GM12801 (cell line): ENCODE measurements around the gene ARHGEF3.

ENCODE experiments used
- CTCF ChIP-seq: IDR thresholded peaks from one replicate; pipeline ENCODE4 v1.5.1; 2011; ENCODE audit warnings: control low read depth; ENCODE audit not compliant: insufficient read length; ENCODE audit errors: extremely low read depth

The ARHGEF3 gene

DNA sequence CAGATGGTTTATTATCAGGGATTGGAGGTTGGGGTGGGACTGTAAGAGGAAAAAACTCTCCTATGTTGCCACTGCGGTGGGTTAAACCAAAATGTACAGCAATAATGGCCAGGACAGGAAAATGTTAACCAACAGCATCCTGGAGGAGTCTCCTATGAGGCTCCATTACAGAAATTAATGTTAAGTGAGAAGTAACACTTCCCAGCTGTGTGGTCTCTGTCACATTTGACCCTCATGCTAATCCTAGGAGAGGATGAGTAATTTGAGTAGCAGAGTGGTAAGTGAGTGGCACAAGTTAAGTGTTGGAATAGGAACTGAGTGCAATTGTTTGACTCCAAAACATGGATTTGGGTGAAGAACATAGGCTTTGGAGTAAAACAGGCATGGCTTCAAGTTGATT is 39.0 kb downstream of the ARHGEF3 start:
- no peak for TF ChIP-seq CTCF

DNA sequence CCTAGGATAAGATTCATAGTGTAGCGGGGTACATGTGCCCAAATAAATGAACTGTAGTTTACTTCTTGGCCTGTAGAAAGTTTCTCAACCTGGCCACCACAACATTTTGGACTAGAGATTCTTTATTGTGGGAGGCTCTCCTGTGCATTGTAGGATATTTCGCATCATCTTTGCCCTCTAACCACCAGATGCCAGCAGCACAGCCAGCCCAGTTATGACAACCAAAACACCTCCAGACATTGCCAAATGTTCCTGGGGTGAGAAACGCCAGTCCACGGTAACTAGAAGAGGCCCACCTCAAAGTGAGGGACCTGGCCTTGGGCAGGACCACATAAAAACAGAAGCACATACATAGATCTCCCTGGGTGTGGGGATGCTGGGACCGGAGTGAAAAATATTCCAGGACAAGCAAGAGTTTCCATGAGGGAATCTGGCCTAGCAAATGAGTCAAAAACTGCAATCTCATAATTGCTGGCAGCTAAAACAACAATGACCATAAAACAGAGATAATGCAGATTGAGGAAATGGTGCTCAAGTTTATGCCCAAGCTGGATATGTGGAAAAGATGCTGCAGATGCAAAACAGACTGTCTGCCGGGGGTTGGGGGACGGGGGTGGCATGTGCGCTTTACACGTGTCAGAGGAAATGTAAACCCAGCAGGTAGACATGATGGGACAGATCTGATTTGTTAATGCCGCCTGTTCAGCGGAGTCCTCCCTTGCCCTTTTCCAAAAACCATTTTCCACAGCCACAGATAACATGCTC is 39.7 kb downstream of the ARHGEF3 start:
- no peak for TF ChIP-seq CTCF

GRCh38 chr3:56761023-56761422 is 40.7 kb downstream of the ARHGEF3 start:
- TF ChIP-seq CTCF, result no peak

DNA sequence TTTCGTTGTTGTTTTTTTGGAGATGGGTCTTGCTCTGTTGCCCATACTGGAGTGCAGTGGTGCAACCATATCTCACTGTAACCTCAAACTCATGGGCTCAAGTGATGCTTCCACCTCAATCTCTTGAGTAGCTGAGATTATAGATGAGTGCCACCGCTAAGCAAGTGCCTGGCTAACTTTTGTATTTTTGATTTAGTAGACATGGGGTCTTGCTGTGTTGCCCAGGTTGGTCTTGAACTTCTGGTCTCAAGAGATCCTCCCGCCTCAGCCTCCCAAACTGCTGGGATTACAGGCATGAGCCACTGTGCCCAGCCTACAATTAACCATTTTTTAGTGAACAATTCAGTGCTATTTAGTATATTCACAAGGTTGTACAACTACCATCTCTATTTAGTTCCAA is 42.2 kb downstream of the ARHGEF3 start:
- TF ChIP-seq CTCF, result no peak

DNA sequence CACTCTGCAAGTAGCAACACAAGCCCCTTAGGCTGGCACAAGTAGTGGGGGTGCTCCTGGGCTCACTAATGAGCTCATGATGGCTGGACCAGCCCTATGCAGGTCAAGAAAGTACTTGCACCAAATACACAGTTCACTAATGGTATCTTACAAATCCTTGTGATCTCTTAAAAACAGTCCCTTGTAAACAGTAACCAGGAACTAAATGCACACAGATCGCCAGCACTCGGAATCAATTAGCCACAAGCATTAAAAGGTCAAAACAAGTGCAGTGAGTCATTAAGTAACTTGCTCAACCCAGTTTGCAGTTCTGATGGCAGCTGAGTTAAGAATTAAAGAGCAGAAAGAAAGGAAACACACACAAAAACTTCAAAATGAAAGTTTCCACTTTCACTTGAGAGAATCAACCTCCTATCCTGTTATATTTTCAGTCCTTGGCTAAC is 43.2 kb downstream of the ARHGEF3 start:
- no peak for TF ChIP-seq CTCF

DNA sequence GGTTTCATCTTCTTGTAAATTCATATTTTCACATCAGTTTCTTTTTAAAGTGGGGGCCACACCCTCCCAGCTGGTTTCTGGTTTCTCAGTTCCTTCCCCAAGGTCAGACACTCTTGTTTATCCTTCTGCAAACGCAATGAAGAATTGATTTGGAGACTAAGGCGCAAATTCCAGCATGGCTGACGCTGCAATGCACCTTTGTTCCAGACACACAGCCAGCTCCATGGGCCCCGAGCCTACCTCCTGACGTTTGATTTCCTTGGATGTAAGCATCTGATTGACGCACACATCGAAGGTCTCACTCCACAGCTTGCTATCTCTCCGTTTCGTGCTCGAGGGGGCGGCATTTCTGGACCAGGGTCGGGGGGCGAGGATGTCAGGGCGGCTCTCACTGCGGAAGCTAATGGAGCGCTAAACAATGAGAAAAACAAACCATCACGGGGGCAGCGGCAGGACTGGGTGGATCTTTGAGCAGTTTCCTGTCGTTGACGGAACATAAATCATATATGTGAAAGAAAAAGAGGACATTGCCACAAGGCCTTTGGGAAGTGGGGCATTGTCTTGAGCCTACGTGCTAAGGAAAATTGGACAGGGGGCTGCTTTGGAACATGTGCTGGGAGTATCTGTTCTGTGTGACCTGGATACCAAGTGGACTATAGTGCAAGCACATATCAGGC is 46.9 kb downstream of the ARHGEF3 start:
- TF ChIP-seq CTCF, result no peak

DNA sequence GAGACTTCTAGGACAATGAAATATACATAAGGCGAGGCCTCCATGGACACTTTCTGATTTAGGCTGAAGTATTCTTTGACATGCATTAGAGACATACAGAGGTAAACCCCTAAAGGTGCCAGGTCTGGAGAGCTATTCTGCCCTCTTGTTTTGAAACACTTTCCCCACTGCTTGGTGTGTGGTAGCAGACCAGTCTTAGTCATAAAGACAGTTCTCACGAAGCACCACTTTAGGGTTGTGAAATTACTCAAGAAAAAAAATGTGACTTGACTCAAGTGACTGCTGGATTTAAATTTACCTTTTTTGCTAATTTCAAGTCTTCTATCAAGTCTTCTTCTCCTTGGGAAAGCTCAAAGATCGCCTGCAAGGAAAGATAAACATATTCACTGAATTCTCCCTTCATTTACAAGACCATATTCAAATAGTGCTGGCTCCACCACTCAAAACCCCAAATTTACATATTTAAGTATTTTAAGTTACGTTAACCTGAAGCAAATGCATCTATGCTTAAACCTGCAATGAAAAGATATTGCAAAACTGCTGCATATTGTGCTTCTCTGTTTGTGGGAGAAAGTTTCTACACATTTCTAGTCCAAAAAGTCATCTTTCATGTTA is 48.4 kb downstream of the ARHGEF3 start:
- TF ChIP-seq CTCF, result no peak
